KMS-11 (cell line): ENCODE results near the gene TTI1.

Experiments used
- H2AFZ ChIP-seq: fragments of 200-600 bp; sonication (generic); 2 replicates; pipeline ENCODE4 v1.6.1; 2016; ENCODE audit warnings: antibody characterized with exemption, mixed run types, low read depth
- H3K27ac ChIP-seq: fragments of 200-600 bp; sonication (generic); 2 replicates; pipeline ENCODE4 v1.6.1; 2016; ENCODE audit warnings: mild to moderate bottlenecking, mixed run types
- H3K27me3 ChIP-seq: fragments of 200-600 bp; sonication (generic); 2 replicates; pipeline ENCODE4 v1.6.1; 2017; ENCODE audit warnings: mild to moderate bottlenecking, low read depth, mixed run types, moderate library complexity; ENCODE audit not compliant: insufficient read depth
- H3K36me3 ChIP-seq: fragments of 200-600 bp; sonication (generic); 2 replicates; pipeline ENCODE4 v1.6.1; 2017; ENCODE audit warnings: mild to moderate bottlenecking, mixed run types; ENCODE audit not compliant: insufficient read depth
- H3K4me1 ChIP-seq: fragments of 200-600 bp; sonication (generic); 2 replicates; pipeline ENCODE4 v1.6.1; 2016; ENCODE audit warnings: mild to moderate bottlenecking, low read depth, mixed run types; ENCODE audit not compliant: poor library complexity, severe bottlenecking
- H3K4me2 ChIP-seq: fragments of 200-600 bp; sonication (generic); 2 replicates; pipeline ENCODE4 v1.7.0; 2016; ENCODE audit warnings: mild to moderate bottlenecking, mixed run types
- H3K4me3 ChIP-seq: fragments of 200-600 bp; sonication (generic); IDR thresholded peaks from 2 replicates; pipeline ENCODE4 v1.6.1; 2017; ENCODE audit warnings: low read depth, low read length, mixed read lengths; ENCODE audit not compliant: insufficient read depth
- H3K79me2 ChIP-seq: fragments of 200-600 bp; sonication (generic); 2 replicates; pipeline ENCODE4 v1.6.1; 2016; ENCODE audit warnings: low read depth, mixed run types; ENCODE audit not compliant: insufficient read depth
- H3K9ac ChIP-seq: fragments of 200-600 bp; sonication (generic); 2 replicates; pipeline ENCODE4 v1.6.1; 2016; ENCODE audit warnings: mild to moderate bottlenecking, mixed run types
- H4K20me1 ChIP-seq: fragments of 200-600 bp; sonication (generic); 2 replicates; pipeline ENCODE4 v1.6.1; 2016; ENCODE audit warnings: mild to moderate bottlenecking, mixed run types; ENCODE audit not compliant: insufficient read depth
- CTCF ChIP-seq: fragments of 200-600 bp; sonication (generic); conservative IDR thresholded peaks from 2 replicates; pipeline ENCODE4 v1.6.1; 2017; ENCODE audit warnings: low read depth, mild to moderate bottlenecking, antibody characterized with exemption, low read length, moderate library complexity, mixed read lengths

Gene TTI1

GRCh38 chr20:38031957-38032356 lies 1.3 kb downstream of the TTI1 start:
- Histone ChIP-seq H3K36me3 (no peaks in the 10 kb centered on the region; the same call in 1 of the 2 replicates), H3K9ac (no peak overlapping the region), H3K27me3 (no peaks in the 10 kb centered on the region), H3K27ac (no peak overlapping the region), H3K4me3 (no peak overlapping the region), H4K20me1 (0 out of 2 replicates have a peak, but pooled peaks cover 3% of the 10 kb centered on the region), H3K79me2 (peaks cover 97% of the 10 kb centered on the region), H3K4me1 (peaks cover 40% of the 10 kb centered on the region), H2AFZ (no peak overlapping the region), H3K4me2 (peak overlapping the region; percentile 83)
- TF ChIP-seq CTCF = no peak

GRCh38 chr20:38029453-38029852 lies 3.8 kb downstream of the TTI1 start:
- Histone ChIP-seq H3K79me2 (peaks cover 97% of the 10 kb centered on the region), H3K4me1 (peaks cover 30% of the 10 kb centered on the region), H3K4me3 (no peak overlapping the region), H3K27me3 (no peaks in the 10 kb centered on the region), H3K27ac (no peak overlapping the region), H4K20me1 (0 out of 2 replicates have a peak, but pooled peaks cover 13% of the 10 kb centered on the region), H3K4me2 (no peak overlapping the region), H3K36me3 (peaks cover 4% of the 10 kb centered on the region; the same call in 1 of the 2 replicates), H3K9ac (no peak overlapping the region), H2AFZ (no peak overlapping the region)
- no peak for TF ChIP-seq CTCF

- TF ChIP-seq CTCF = no peak
- H2AFZ ChIP-seq = no peak overlapping the region
- H3K36me3 ChIP-seq = peaks cover 4% of the 10 kb centered on the region; the same call in 1 of the 2 replicates
- no peak overlapping the region for H3K4me2 ChIP-seq
- peaks cover 25% of the 10 kb centered on the region; the same call in 1 of the 2 replicates for H4K20me1 ChIP-seq
- no peak overlapping the region for H3K27ac ChIP-seq
- no peak overlapping the region for H3K4me3 ChIP-seq
- peaks cover 92% of the 10 kb centered on the region for H3K79me2 ChIP-seq
- no peak overlapping the region for H3K9ac ChIP-seq
- no peaks in the 10 kb centered on the region for H3K27me3 ChIP-seq
- peaks cover 18% of the 10 kb centered on the region for H3K4me1 ChIP-seq
Observed at GRCh38 chr20:38024496-38024895, 8.8 kb downstream of the TTI1 start.

GRCh38 chr20:38023181-38024001 lies 9.9 kb downstream of the TTI1 start:
- no peak overlapping the region for H3K9ac ChIP-seq
- peaks cover 22% of the 10 kb centered on the region; the same call in 1 of the 2 replicates for H4K20me1 ChIP-seq
- no peak overlapping the region for H3K4me3 ChIP-seq
- H2AFZ ChIP-seq = no peak overlapping the region
- H3K4me2 ChIP-seq = no peak overlapping the region
- H3K36me3 ChIP-seq = peaks cover 11% of the 10 kb centered on the region; the same call in 1 of the 2 replicates
- H3K27ac ChIP-seq = no peak overlapping the region
- TF ChIP-seq CTCF = no peak
- no peaks in the 10 kb centered on the region for H3K27me3 ChIP-seq
- H3K79me2 ChIP-seq = peaks cover 81% of the 10 kb centered on the region
- H3K4me1 ChIP-seq = peaks cover 14% of the 10 kb centered on the region
